ENCODE data around the gene SGSM1.

GRCh38 chr22:24947383-24947782 lies 141.4 kb downstream of the SGSM1 start:
- TF ChIP-seq POLR2AphosphoS5 (IDR thresholded peaks at IDR 0.05) (no peak), CTCF (IDR thresholded peaks at IDR 0.05) (no peak), POLR2A (IDR thresholded peaks at IDR 0.05; ENCODE audit: low read depth) (no peak)
